A549 (cell line): ENCODE results near the gene SYNM. TPM values are rescaled to one million over a fixed set of nuclear protein-coding genes. Genes with fewer than 3 reads are reported as not detected.

ENCODE experiments used
- ATAC-seq, 2 experiments: fragments of 200-7000 bp in 1 of 2; fragments of >200 bp in 1 of 2; cut with Nextera tagmentation in 1 of 2; cut with Tn5 transposase in 1 of 2; 3 replicates each; pipeline versions ENCODE4 v1.8.0 to v1.9.1; 2018 to 2020; ENCODE audit warnings: mild to moderate bottlenecking in 1 of 2, moderate library complexity in 1 of 2
- CTCF ChIA-PET: fragments of 300-600 bp; sonication (Branson Sonifier 250); formaldehyde crosslinking; extraction: SDS; loops from one replicate; lab custom pipeline; 2021; ENCODE audit warnings: antibody characterized with exemption, inconsistent platforms; lab: Yijun Ruan, JAX
- POLR2A ChIA-PET: fragments of 350-600 bp; formaldehyde crosslinking; extraction: SDS; loops from one replicate; lab custom pipeline; 2021; ENCODE audit warnings: antibody characterized with exemption, inconsistent platforms; lab: Yijun Ruan, JAX
- DNase-seq, 2 experiments: peaks; one replicate each; pipeline versions ENCODE4 v3.0.0 to v3.0.0-alpha.2; 2011 to 2016; ENCODE audit warnings: low read depth in 1 of 2, low spot score in 1 of 2
- FAIRE-seq: peaks from 2 replicates; lab custom pipeline; 2011; peaks lifted over from hg19 to GRCh38; lab: Jason Lieb, UNC
- H3K27ac ChIP-seq, 2 experiments: fragments of >200 bp; sonication (Bioruptor Twin); formaldehyde crosslinking; 3 replicates each; pipeline ENCODE4 v1.5.1; 2016 to 2017
- H3K4me1 ChIP-seq: fragments of >200 bp; sonication (Bioruptor Twin); formaldehyde crosslinking; 3 replicates; pipeline ENCODE4 v1.6.1; 2016
- H3K4me2 ChIP-seq: fragments of >200 bp; sonication (Bioruptor Twin); formaldehyde crosslinking; 3 replicates; pipeline ENCODE4 v1.6.1; 2016
- H3K4me3 ChIP-seq: fragments of >200 bp; sonication (Bioruptor Twin); formaldehyde crosslinking; 3 replicates; pipeline ENCODE4 v1.5.1; 2016
- H3K9me3 ChIP-seq: fragments of >200 bp; sonication (Bioruptor Twin); formaldehyde crosslinking; 3 replicates; pipeline ENCODE4 v1.6.1; 2016
- BHLHE40 ChIP-seq: IDR thresholded peaks from 2 replicates; pipeline ENCODE4 v1.6.1; 2012; ENCODE audit warnings: low read depth, low read length, inconsistent platforms
- CEBPB ChIP-seq, 2 experiments: fragments of >200 bp in 1 of 2; sonication (Bioruptor Twin) in 1 of 2; formaldehyde crosslinking in 1 of 2; IDR thresholded peaks; 2 replicates each; pipeline ENCODE4 v1.6.1; 2012 to 2016
- CHD2 ChIP-seq: fragments of 150-350 bp; IDR thresholded peaks from 2 replicates; pipeline ENCODE4 v1.6.1; 2014; ENCODE audit warnings: low read length; ENCODE audit not compliant: partially characterized antibody
- FOSB ChIP-seq: fragments of 250-450 bp; sonication (Bioruptor Pico); IDR thresholded peaks from 2 replicates; pipeline ENCODE4 v1.5.0; 2020; ENCODE audit warnings: mild to moderate bottlenecking, moderate library complexity
- FOXS1 ChIP-seq: fragments of 250-450 bp; sonication (Bioruptor Pico); IDR thresholded peaks from 2 replicates; pipeline ENCODE4 v1.5.0; 2020; ENCODE audit warnings: mild to moderate bottlenecking, moderate library complexity
- HEYL ChIP-seq: fragments of 250-450 bp; sonication (Bioruptor Pico); IDR thresholded peaks from 2 replicates; pipeline ENCODE4 v1.8.0; 2021; ENCODE audit warnings: mild to moderate bottlenecking, moderate library complexity
- HOXA7 ChIP-seq: fragments of 250-450 bp; sonication (Bioruptor Pico); IDR thresholded peaks from 2 replicates; pipeline ENCODE4 v1.5.0; 2020; ENCODE audit warnings: mild to moderate bottlenecking, moderate library complexity
- HOXB5 ChIP-seq: fragments of 250-450 bp; sonication (Bioruptor Pico); IDR thresholded peaks from 2 replicates; pipeline ENCODE4 v1.5.0; 2020; ENCODE audit warnings: mild to moderate bottlenecking, moderate library complexity
- JUN ChIP-seq, 2 experiments: fragments of >200 bp; sonication (Bioruptor Twin); formaldehyde crosslinking; IDR thresholded peaks; 2 replicates in 1 of 2; 3 replicates in 1 of 2; pipeline ENCODE4 v1.6.1; 2016 to 2017
- KDM1A ChIP-seq: fragments of 200-600 bp; sonication (generic); IDR thresholded peaks from 2 replicates; pipeline ENCODE4 v1.6.1; 2016; ENCODE audit warnings: low read depth, mild to moderate bottlenecking
- KDM5A ChIP-seq: fragments of 200-600 bp; sonication (generic); IDR thresholded peaks from 2 replicates; pipeline ENCODE4 v1.6.1; 2016; ENCODE audit warnings: antibody characterized with exemption, mild to moderate bottlenecking
- MAFK ChIP-seq: fragments of 450-650 bp; IDR thresholded peaks from 2 replicates; pipeline ENCODE4 v1.6.1; 2014; ENCODE audit not compliant: partially characterized antibody
- MYC ChIP-seq: IDR thresholded peaks from 2 replicates; pipeline ENCODE4 v1.6.1; 2012; ENCODE audit warnings: mild to moderate bottlenecking, inconsistent platforms, low read length, improper control_type of control experiment, borderline replicate concordance
- NPAS2 ChIP-seq: fragments of 250-450 bp; sonication (Bioruptor Pico); IDR thresholded peaks from 2 replicates; pipeline ENCODE4 v1.8.0; 2022; ENCODE audit warnings: mild to moderate bottlenecking, moderate library complexity, borderline replicate concordance
- POLR2AphosphoS2 ChIP-seq: conservative IDR thresholded peaks from 2 replicates; pipeline ENCODE4 v1.6.1; 2012; ENCODE audit warnings: low read length, improper control_type of control experiment, inconsistent platforms
- RAD21 ChIP-seq, 2 experiments: fragments of >200 bp in 1 of 2; sonication (Bioruptor Twin) in 1 of 2; formaldehyde crosslinking in 1 of 2; IDR thresholded peaks in 1 of 2; conservative IDR thresholded peaks in 1 of 2; 2 replicates in 1 of 2; 3 replicates in 1 of 2; pipeline ENCODE4 v1.6.1; 2012 to 2018; ENCODE audit warnings: inconsistent platforms in 1 of 2
- RARB ChIP-seq: fragments of 250-450 bp; sonication (Bioruptor Pico); IDR thresholded peaks from 2 replicates; pipeline ENCODE4 v1.8.0; 2021; ENCODE audit warnings: mild to moderate bottlenecking, moderate library complexity
- RCOR1 ChIP-seq: fragments of 150-350 bp; IDR thresholded peaks from 2 replicates; pipeline ENCODE4 v1.6.1; 2014; ENCODE audit warnings: antibody characterized with exemption, low read length, low read depth
- RNF2 ChIP-seq: fragments of 200-600 bp; sonication (generic); IDR thresholded peaks from 2 replicates; pipeline ENCODE4 v1.6.1; 2016; ENCODE audit warnings: low read depth, mild to moderate bottlenecking, antibody characterized with exemption, moderate library complexity, borderline replicate concordance
- SREBF2 ChIP-seq: fragments of 450-650 bp; IDR thresholded peaks from 2 replicates; pipeline ENCODE4 v1.6.1; 2014; ENCODE audit warnings: mild to moderate bottlenecking, moderate library complexity
- ZC3H11A ChIP-seq: fragments of 450-650 bp; IDR thresholded peaks from 2 replicates; pipeline ENCODE4 v1.6.1; 2014; ENCODE audit warnings: antibody characterized with exemption, mild to moderate bottlenecking
- ZFP36 ChIP-seq: fragments of 450-650 bp; IDR thresholded peaks from 2 replicates; pipeline ENCODE4 v1.6.1; 2014; ENCODE audit warnings: borderline replicate concordance; ENCODE audit not compliant: partially characterized antibody
- ZNF302 ChIP-seq: fragments of 250-450 bp; sonication (Bioruptor Pico); IDR thresholded peaks from 2 replicates; pipeline ENCODE4 v1.9.0; 2021; ENCODE audit warnings: inconsistent platforms, mild to moderate bottlenecking, moderate library complexity
- ZSCAN20 ChIP-seq: fragments of 250-450 bp; sonication (Bioruptor Pico); IDR thresholded peaks from 2 replicates; pipeline ENCODE4 v1.8.0; 2022; ENCODE audit warnings: mild to moderate bottlenecking, moderate library complexity
- WGBS: methylation state at CpG from one replicate; pipeline ENCODE4 v1.1.6; 2017; ENCODE audit errors: missing lambda C conversion rate; 5-methylcytosine and 5-hydroxymethylcytosine counted together
- polyA plus RNA-seq, 4 experiments: library from polyadenylated mRNA; depleted of rRNA in 3 of 4; stranded (reverse); fragments of >200 nt; fragmentation: RNase III in 1 of 4; extraction: RNeasy Plus Mini Kit Qiagen cat#74134 plus additional on column Dnase treatment in 1 of 4; gene quantifications; 2 replicates in 3 of 4; 3 replicates in 1 of 4; pipeline ENCODE4 v1.2.3, GENCODE V29; 2011 to 2017
- TF ChIP-seq, protein P1 (sequence below): fragments of >200 bp; sonication (Bioruptor Twin); formaldehyde crosslinking; IDR thresholded peaks from 3 replicates; pipeline ENCODE4 v1.6.1; 2016
- TF ChIP-seq, protein P2 (sequence below): fragments of >200 bp; sonication (Bioruptor Twin); formaldehyde crosslinking; IDR thresholded peaks from 2 replicates; pipeline ENCODE4 v1.6.1; 2016
- TF ChIP-seq, protein P3 (sequence below): IDR thresholded peaks from 2 replicates; pipeline ENCODE4 v1.6.1; 2012
- TF ChIP-seq, protein P4 (sequence below): fragments of 250-450 bp; sonication (Bioruptor Pico); IDR thresholded peaks from 2 replicates; pipeline ENCODE4 v1.5.0; 2021; ENCODE audit warnings: mild to moderate bottlenecking, moderate library complexity, borderline replicate concordance

The SYNM gene
- polyA plus RNA-seq, 2 of the 4 experiments (the other 2 are of a cell fraction) = 22.6 to 37.7 TPM

DNA sequence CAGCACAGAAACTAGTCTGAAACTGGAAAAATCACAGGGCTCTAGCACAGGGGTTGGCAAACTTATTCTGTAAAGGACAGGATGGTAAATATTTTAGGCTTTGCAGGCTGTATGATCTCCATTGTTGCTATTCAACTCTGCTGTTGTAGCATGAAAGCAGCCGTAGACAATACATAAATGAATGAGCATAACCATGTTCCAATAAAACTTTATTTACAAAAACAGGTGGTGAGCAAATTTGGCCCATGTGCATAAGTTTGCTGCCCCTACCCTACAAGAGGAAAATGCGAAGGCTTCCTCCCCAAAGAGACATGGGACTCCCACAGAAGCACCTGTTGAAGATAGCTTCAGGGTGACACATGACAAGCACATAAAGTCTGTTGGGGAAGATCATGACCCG, 59.2 kb downstream of the SYNM start (continued):
- TF ChIP-seq RAD21 (conservative IDR thresholded peaks at IDR 0.05 in 1 of 2, IDR thresholded peaks at IDR 0.05 in 1 of 2) (no peak), HEYL (CRISPR knock-in tag) (no peak), MYC (no peak), ZFP36 (no peak), HOXA7 (CRISPR knock-in tag) (no peak), RARB (CRISPR knock-in tag) (no peak)
- TF ChIP-seq, protein P1, sequence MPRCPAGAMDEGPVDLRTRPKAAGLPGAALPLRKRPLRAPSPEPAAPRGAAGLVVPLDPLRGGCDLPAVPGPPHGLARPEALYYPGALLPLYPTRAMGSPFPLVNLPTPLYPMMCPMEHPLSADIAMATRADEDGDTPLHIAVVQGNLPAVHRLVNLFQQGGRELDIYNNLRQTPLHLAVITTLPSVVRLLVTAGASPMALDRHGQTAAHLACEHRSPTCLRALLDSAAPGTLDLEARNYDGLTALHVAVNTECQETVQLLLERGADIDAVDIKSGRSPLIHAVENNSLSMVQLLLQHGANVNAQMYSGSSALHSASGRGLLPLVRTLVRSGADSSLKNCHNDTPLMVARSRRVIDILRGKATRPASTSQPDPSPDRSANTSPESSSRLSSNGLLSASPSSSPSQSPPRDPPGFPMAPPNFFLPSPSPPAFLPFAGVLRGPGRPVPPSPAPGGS = no peak
- TF ChIP-seq, protein P2, sequence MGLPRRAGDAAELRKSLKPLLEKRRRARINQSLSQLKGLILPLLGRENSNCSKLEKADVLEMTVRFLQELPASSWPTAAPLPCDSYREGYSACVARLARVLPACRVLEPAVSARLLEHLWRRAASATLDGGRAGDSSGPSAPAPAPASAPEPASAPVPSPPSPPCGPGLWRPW = no peak

DNA sequence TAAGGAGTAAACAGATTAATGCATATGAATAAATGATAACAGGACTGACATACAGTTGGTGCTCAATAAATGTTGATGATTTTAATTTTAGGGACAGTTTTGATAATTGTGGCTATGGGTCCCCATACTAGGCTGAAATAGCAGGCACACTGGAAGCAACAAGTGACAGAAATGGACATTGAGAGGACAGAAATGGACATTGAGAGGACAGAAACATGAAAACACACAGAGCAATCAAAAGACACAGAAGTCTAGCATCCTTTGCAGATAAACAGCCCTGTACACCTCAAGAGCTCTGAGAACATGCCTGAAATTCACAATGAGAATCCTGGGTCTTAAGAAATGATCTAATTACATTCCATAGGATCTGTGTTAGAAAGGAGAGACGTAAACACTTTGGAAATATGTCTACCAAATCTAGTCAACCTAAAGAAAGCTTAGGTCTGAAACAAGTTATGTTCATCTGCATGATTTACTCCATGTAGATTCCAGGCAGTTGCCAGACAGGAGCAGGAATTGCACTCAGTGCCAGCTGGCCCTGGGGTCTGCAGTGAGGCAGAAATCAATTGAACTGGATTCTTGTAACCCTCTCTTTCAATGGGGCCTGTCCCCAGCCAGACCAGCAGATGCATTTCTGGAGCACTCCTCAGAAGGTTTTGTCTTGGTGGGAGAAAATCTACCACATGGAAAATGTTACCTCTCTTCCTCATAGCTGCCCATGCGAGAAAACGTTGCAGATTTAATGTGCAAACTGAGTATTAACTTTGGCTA, 60.3 kb downstream of the SYNM start:
- H3K4me1 ChIP-seq = no peaks in the 10 kb centered on the region
- no peak overlapping the region for H3K4me2 ChIP-seq
- no peak for TF ChIP-seq KDM5A
- TF ChIP-seq MYC = no peak
- no peak for TF ChIP-seq ZC3H11A
- TF ChIP-seq MAFK = no peak
- TF ChIP-seq RARB (CRISPR knock-in tag) = no peak
- no peak for TF ChIP-seq FOXS1 (CRISPR knock-in tag)
- TF ChIP-seq ZNF302 (CRISPR knock-in tag) = no peak
- TF ChIP-seq CHD2 = no peak
- TF ChIP-seq ZSCAN20 = no peak
- no peak for TF ChIP-seq SREBF2
- no peak for TF ChIP-seq JUN (IDR thresholded peaks at IDR 0.05)
- TF ChIP-seq HOXB5 (CRISPR knock-in tag) = no peak
- TF ChIP-seq, protein P3, sequence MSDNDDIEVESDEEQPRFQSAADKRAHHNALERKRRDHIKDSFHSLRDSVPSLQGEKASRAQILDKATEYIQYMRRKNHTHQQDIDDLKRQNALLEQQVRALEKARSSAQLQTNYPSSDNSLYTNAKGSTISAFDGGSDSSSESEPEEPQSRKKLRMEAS = no peak
- TF ChIP-seq KDM1A = no peak
- ChIA-PET POLR2A (no interaction called here), CTCF (interaction anchor here (1.0 to 1.5 kb wide), 2 partner anchors 21 to 64 kb away, joined by 3 to 4 read pairs; no protein-coding TSS in a partner anchor)
- WGBS = 78% methylated on average over 3 of the region's 3 CpGs
- ATAC-seq (no peak), FAIRE-seq (peak; percentile 49), DNase-seq (no peak)
- H3K4me3 ChIP-seq = no peak overlapping the region
- no peak overlapping the region for H3K27ac ChIP-seq
- no peaks in the 10 kb centered on the region for H3K9me3 ChIP-seq

DNA sequence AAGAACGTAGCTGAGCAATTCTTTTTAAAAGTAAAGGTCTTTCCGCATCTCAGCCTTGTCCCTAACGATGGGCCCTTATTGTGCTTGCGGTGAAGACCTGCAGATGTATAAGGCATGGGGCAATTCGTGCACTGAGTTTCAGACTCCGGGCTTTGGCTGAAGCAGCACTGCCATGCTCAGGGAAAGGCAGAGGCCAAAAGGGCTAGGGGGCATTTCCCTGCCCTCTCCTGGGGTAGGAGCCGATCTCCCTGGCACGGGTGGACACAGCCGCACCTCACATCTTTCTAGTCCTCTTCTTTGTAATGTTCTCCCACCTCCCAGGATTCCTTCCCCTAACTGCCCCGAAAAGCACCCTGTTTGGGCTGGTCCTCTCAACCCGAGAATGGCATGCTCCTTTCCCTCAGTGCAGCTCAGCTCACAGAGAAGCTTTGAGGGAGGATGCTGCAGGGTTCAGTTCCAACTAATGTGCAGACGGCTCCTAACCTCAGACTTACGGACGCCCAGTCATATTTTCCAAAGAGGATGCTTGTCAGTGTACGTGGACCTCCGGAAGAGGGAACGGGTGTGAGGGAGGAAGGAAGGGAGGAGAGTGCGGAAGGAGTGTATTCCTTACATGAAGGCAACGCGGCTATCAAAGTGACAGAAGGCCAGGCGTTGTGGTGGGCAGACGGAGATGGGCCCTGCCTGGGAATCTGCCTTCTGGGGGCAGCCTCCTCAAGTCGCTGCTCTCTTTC, 61.2 kb downstream of the SYNM start:
- POLR2A ChIA-PET = no interaction called here
- no peak; a peak in 1 of 6 replicates for ATAC-seq
- FAIRE-seq = no peak
- no peaks in the 10 kb centered on the region for H3K9me3 ChIP-seq
- 87% methylated on average over 23 of the region's 23 CpGs for WGBS
- no peak for TF ChIP-seq ZSCAN20
- TF ChIP-seq, protein P1 = no peak
- no peak for TF ChIP-seq BHLHE40
- no peak for TF ChIP-seq CEBPB (IDR thresholded peaks at IDR 0.05)
- no peak for TF ChIP-seq POLR2AphosphoS2
- no peak for TF ChIP-seq RCOR1
- no peak for TF ChIP-seq FOSB (CRISPR knock-in tag)
- no peak for TF ChIP-seq NPAS2 (CRISPR knock-in tag)
- TF ChIP-seq KDM1A = no peak
- TF ChIP-seq, protein P4, sequence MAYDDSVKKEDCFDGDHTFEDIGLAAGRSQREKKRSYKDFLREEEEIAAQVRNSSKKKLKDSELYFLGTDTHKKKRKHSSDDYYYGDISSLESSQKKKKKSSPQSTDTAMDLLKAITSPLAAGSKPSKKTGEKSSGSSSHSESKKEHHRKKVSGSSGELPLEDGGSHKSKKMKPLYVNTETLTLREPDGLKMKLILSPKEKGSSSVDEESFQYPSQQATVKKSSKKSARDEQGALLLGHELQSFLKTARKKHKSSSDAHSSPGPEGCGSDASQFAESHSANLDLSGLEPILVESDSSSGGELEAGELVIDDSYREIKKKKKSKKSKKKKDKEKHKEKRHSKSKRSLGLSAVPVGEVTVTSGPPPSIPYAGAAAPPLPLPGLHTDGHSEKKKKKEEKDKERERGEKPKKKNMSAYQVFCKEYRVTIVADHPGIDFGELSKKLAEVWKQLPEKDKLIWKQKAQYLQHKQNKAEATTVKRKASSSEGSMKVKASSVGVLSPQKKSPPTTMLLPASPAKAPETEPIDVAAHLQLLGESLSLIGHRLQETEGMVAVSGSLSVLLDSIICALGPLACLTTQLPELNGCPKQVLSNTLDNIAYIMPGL (CRISPR knock-in tag) = no peak
- no peak for TF ChIP-seq RNF2
- no peak for TF ChIP-seq RARB (CRISPR knock-in tag)
- TF ChIP-seq, all 56 proteins: peak for 0
- Histone ChIP-seq H3K4me2 (no peak overlapping the region), H3K4me1 (no peaks in the 10 kb centered on the region), H3K4me3 (no peak overlapping the region), H3K27ac (no peak overlapping the region)
- CTCF ChIA-PET = interaction anchor here (1.0 to 1.5 kb wide), 3 partner anchors 43 to 65 kb away, joined by 3 to 4 read pairs (median 3); no protein-coding TSS in a partner anchor
- DNase-seq = no peak
